Non-pigmented ciliary epithelial cell (primary cell): ENCODE results near the gene CLDN22.

Source experiments
- DNase-seq: peaks from one replicate; pipeline ENCODE4 v3.0.0-alpha.2; 2010; ENCODE audit warnings: low read depth

The CLDN22 gene

GRCh38 chr4:183276106-183276505 is 44.0 kb downstream of the CLDN22 start:
- DNase-seq: no peak

GRCh38 chr4:183272384-183272783 is 47.7 kb downstream of the CLDN22 start:
- no peak for DNase-seq

- DNase-seq: no peak
Observed at GRCh38 chr4:183268556-183268955, 51.5 kb downstream of the CLDN22 start.
